Stimulated activated CD4-positive, alpha-beta T cell treated with anti-CD3 and anti-CD28 coated beads, Interleukin-1b, Interleukin-23, amount 100 ng/mL, for 1 hour (primary cell): ENCODE results near the gene SORD.
A peak's percentile ranks its signal among the peaks of the same experiment; 100 is the strongest.

ENCODE experiments used
- DNase-seq, 2 donors: peaks; one replicate each; pipeline ENCODE4 v3.0.0-alpha.2; 2020; ENCODE audit warnings: low read depth in 2 of 2

The SORD gene

DNA sequence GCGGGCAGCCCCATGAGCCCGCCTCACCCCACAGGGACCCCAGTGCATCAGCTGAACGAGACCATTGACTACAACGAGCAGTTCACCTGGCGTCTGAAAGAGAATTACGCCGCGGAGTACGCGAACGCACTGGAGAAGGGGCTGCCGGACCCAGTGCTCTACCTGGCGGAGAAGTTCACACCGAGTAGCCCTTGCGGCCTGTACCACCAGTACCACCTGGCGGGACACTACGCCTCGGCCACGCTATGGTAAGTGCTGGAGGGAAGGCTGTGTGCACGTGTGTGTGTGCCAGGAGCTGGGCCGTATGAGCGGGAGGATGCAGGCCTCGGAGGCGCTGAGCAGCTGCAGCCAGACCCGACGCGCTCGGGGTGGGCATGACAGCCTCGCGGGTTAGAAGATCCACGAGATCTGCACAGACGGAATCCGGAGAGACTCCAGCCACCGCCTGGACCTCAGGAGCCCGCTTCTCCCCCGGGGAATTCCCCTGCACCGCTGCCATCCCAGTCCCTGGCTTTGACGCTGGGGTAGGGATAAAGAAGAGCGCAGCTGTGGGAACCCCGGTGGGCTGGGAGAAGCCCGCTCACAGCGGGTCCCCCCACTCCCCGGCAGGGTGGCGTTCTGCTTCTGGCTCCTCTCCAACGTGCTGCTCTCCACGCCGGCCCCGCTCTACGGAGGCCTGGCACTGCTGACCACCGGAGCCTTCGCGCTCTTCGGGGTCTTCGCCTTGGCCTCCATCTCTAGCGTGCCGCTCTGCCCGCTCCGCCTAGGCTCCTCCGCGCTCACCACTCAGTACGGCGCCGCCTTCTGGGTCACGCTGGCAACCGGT is 93.7 kb downstream of the SORD start:
- DNase-seq, result no peak

- DNase-seq, result no peak
These were observed 94.5 kb downstream of the SORD start for GRCh38 chr15:45117308-45118130.

DNA sequence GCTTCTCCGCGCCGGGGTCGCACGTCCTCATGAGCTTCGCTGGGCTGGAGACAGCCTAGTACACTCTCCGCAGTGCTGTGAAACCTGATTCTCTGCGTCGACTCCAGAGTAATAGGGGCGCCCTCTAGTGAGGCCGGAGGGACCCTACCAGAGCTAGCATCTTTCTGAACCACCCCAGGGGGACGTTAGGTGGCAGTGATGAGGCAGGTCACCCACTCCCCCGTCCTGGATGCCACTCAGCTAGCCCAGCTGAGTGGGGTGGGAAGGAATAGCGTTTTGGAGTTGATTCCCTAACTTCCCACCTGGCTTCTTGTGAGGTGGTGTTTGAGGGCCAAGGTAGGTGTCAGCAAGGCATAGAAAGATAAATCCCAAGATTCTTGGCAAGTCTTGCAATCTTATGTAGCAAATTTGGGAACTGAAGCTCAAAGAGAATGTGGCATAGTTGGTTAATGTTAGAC is 95.2 kb downstream of the SORD start:
- peak; percentile 62 to 77 for DNase-seq

DNA sequence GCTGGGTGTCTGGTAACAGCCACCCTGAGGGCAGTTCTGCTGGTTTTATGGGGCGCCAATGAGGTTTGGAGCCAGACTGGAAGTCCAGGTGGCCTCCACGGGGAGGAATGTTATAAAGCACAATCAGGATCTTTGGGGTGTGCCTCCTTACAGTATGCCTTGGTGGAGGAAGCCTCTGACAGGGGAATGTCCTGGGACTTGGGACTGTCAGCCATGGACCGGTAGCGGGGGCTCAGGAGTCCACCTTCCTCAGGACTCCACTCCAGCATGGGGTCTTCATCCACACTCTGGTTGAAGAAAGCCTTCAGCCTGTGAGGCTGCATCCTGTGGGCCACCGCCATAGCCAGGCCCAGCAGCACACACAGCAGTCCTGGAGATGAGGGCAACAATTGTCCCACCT is 96.0 kb downstream of the SORD start:
- DNase-seq, result no peak

DNA sequence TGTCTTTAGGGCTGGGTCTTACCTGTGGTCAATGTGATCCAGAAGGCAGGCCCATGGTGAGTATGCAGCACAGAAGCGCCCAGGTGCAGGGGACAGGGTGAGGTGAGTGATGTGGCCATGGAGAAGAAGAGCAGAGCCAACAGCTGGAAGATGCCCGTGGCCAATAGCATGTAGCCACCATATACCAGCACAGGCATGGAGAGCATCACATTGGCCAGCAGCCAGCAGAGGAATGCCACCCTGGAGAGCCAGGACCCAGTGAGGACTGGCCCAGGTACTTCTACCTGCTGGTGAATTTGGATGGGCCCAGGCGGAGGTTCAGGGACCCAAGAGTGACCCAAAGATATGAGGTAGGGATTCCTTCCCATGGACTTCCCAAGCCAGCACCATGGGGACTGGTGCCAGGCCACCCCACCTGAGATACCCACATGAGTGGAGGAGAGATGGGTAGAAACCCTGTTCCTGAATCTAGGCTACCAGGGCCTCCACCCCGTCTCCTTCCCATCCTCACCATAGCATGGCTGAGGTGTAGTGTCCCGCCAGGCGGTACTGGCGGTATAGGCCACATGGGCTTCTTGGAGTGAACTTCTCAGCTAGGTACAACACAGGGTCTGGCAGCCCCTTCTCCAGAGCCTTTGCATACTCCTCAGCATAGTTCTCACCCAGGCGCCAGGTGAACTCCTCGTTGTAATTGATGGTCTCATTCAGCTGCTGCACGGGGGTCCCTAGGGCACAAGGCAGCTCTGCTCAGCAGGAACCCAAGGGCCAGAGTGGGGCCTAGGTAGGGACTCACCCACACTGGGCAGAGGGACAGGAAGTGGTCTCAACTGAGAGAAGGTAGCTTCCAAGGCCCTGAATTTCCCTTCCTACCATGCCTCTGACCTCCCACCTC is 97.3 kb downstream of the SORD start:
- no peak for DNase-seq

DNA sequence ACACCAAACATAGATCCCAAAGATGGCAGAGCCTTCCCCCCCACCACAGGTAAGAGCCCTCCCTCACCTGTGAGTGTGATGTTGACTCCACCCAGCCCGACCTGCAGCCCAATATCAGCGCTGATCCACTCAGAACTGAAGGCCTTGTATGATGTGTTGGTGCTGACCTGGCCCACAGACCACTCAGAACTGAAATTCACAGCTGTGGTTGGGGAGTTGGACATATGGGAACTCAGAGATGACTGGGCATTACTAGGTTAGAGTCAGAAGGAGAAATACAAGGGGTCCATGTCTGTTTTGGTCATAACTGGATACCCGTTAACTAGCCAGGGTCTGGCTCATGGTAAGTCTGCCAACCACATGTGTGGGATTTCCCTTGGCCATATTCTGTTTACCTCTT is 98.0 kb downstream of the SORD start:
- no peak for DNase-seq

GRCh38 chr15:45121706-45122417 is 98.9 kb downstream of the SORD start:
- DNase-seq, result no peak

GRCh38 chr15:45122719-45123118 is 99.7 kb downstream of the SORD start:
- DNase-seq, result no peak

DNA sequence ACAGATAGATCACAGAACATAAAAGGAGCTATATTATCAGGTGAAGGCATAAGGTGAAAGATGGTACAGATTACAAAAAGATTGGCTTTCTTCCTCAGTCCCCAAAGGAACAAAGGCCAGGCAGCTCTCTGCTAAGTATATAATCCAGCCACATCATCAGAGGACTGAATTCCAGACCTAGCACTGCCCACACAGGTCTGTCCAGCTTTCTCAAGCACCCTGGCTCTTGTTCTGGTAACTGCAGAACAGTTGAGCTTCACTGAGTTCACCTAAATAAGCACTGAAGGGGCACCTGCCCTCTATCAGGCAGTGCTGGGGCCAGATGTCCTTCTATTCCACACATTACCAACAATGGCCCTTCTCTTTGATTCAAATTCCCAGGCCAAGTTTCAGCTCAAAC is 100.4 kb downstream of the SORD start:
- DNase-seq, result no peak

GRCh38 chr15:45126535-45127158 is 103.7 kb downstream of the SORD start:
- DNase-seq, result peak in 1 of 2 donors; percentile 27
